ENCODE measurements around the gene KIF26A.

KIF26A gene

DNA sequence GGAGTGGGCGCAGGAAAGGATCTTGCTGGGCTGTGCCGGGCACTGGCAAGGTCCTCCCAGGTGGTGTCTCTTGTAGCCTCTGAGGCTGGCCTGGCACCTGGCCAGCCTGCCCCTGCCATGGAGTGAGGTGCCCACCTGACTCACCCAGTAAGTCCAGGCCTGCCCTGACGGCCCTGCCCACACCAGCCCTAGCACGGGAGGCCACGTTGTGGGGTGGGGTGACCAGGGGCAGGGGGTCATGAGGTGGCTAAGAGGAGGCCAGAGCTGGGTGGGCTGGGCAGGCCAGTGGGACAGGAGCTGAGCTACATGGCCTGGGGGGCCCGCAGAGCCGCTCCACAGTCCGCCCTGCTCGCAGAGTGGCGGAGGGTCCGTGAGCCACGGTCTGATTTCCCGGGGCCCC, 45.4 kb downstream of the KIF26A start:
- H3K79me2 ChIP-seq (ENCODE audit: low read length), result no peaks in the 10 kb centered on the region
- no peaks in the 10 kb centered on the region for H3K4me1 ChIP-seq (ENCODE audit: low read length)
- no peaks in the 10 kb centered on the region for H3K9me3 ChIP-seq (ENCODE audit: insufficient read depth, low read length)
- no peak overlapping the region for H3K27ac ChIP-seq (ENCODE audit: low read length)
- H3K4me3 ChIP-seq (ENCODE audit: low read length), result no peak overlapping the region
- no peak overlapping the region for H3K9ac ChIP-seq (ENCODE audit: low read length)
- no peak overlapping the region for H3K4me2 ChIP-seq (ENCODE audit: low read length)
- H2AFZ ChIP-seq (ENCODE audit: low read depth, low read length), result no peak overlapping the region
- no peaks in the 10 kb centered on the region for H4K20me1 ChIP-seq (ENCODE audit: insufficient read depth, low read length)
- no peaks in the 10 kb centered on the region for H3K36me3 ChIP-seq (replicated peaks; ENCODE audit: low read depth, low read length)
- no peaks in the 10 kb centered on the region for H3K27me3 ChIP-seq (ENCODE audit: low read depth, low read length)
- TF ChIP-seq, protein P1, sequence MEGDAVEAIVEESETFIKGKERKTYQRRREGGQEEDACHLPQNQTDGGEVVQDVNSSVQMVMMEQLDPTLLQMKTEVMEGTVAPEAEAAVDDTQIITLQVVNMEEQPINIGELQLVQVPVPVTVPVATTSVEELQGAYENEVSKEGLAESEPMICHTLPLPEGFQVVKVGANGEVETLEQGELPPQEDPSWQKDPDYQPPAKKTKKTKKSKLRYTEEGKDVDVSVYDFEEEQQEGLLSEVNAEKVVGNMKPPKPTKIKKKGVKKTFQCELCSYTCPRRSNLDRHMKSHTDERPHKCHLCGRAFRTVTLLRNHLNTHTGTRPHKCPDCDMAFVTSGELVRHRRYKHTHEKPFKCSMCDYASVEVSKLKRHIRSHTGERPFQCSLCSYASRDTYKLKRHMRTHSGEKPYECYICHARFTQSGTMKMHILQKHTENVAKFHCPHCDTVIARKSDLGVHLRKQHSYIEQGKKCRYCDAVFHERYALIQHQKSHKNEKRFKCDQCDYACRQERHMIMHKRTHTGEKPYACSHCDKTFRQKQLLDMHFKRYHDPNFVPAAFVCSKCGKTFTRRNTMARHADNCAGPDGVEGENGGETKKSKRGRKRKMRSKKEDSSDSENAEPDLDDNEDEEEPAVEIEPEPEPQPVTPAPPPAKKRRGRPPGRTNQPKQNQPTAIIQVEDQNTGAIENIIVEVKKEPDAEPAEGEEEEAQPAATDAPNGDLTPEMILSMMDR (IDR thresholded peaks at IDR 0.05; ENCODE audit: low read depth, low read length), result no peak
- TF ChIP-seq EZH2phosphoT487 (IDR thresholded peaks at IDR 0.05; ENCODE audit: low read depth), result no peak

DNA sequence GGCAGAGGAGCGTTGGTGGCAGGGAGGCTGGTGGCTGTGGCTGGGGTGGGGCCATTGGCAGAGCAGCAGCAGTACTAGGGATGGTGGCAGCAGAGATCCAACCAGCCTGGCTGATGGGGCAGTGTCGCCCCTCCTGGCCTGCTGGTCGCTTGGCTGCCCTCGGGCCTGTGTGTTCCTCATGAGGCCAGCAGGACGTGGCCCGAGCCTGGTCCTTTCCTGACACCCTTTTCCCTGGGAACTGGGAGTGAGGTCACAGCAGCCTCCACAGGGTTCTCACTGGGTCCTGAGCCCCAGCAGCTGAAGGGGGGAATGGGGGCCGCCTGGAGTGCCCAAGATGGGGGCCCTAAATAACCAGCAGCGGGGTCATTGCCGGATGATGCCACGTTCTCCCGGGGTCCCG, 46.1 kb downstream of the KIF26A start:
- Histone ChIP-seq H3K4me2 (ENCODE audit: low read length) (no peak overlapping the region), H3K79me2 (ENCODE audit: low read length) (no peaks in the 10 kb centered on the region), H3K27ac (ENCODE audit: low read length) (no peak overlapping the region), H3K4me1 (ENCODE audit: low read length) (no peaks in the 10 kb centered on the region), H3K9me3 (ENCODE audit: insufficient read depth, low read length) (no peaks in the 10 kb centered on the region), H4K20me1 (ENCODE audit: insufficient read depth, low read length) (no peaks in the 10 kb centered on the region), H3K9ac (ENCODE audit: low read length) (no peak overlapping the region), H3K36me3 (replicated peaks; ENCODE audit: low read depth, low read length) (no peaks in the 10 kb centered on the region), H3K4me3 (ENCODE audit: low read length) (no peak overlapping the region), H2AFZ (ENCODE audit: low read depth, low read length) (no peak overlapping the region), H3K27me3 (ENCODE audit: low read depth, low read length) (no peaks in the 10 kb centered on the region)
- TF ChIP-seq EZH2phosphoT487 (IDR thresholded peaks at IDR 0.05; ENCODE audit: low read depth), result no peak
- TF ChIP-seq, protein P1 (IDR thresholded peaks at IDR 0.05; ENCODE audit: low read depth, low read length), result no peak

GRCh38 chr14:104184911-104185499, 46.6 kb downstream of the KIF26A start:
- Histone ChIP-seq H3K79me2 (ENCODE audit: low read length) (no peaks in the 10 kb centered on the region), H3K27ac (ENCODE audit: low read length) (no peak overlapping the region), H3K9ac (ENCODE audit: low read length) (no peak overlapping the region), H4K20me1 (ENCODE audit: insufficient read depth, low read length) (no peaks in the 10 kb centered on the region), H3K4me3 (ENCODE audit: low read length) (no peak overlapping the region), H3K4me2 (ENCODE audit: low read length) (no peak overlapping the region), H3K4me1 (ENCODE audit: low read length) (no peaks in the 10 kb centered on the region), H2AFZ (ENCODE audit: low read depth, low read length) (no peak overlapping the region), H3K36me3 (replicated peaks; ENCODE audit: low read depth, low read length) (no peaks in the 10 kb centered on the region), H3K9me3 (ENCODE audit: insufficient read depth, low read length) (no peaks in the 10 kb centered on the region), H3K27me3 (ENCODE audit: low read depth, low read length) (no peaks in the 10 kb centered on the region)
- TF ChIP-seq, protein P1 (IDR thresholded peaks at IDR 0.05; ENCODE audit: low read depth, low read length), result no peak
- TF ChIP-seq EZH2phosphoT487 (IDR thresholded peaks at IDR 0.05; ENCODE audit: low read depth), result no peak

DNA sequence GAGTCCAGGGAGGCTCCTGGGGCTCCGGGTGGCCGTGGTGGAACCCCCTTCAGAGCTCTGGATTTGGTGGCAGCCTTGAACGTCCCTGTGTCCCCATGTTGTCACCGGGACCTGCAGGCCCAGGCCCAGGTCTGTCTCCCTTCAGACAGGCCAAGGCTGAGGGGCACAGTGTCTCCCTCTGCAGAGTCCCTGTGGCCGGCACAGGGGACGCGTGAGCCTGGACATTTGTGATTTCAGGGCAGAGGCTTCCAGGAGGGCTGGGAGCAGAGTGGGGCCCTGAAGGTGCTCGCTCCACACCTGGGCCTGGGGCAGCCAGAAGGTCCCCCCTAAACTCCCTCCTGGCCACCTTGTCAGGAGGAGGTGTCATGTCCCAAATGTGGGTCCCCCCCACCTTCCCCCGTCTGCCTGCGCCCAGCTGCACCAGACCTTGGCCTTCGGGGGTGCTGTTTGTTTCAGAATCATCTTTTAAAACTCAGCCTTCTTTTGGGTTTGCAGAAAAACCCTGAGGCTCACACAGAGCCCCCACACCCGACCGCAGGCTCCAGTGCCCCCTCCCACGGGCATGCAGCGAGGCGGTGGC, 47.6 kb downstream of the KIF26A start:
- TF ChIP-seq, protein P1 (IDR thresholded peaks at IDR 0.05; ENCODE audit: low read depth, low read length), result no peak
- TF ChIP-seq EZH2phosphoT487 (IDR thresholded peaks at IDR 0.05; ENCODE audit: low read depth), result no peak

More for the DNA sequence above, 47.6 kb downstream of the KIF26A start:
- Histone ChIP-seq H3K9me3 (ENCODE audit: insufficient read depth, low read length) (no peaks in the 10 kb centered on the region), H4K20me1 (ENCODE audit: insufficient read depth, low read length) (no peaks in the 10 kb centered on the region), H3K27me3 (ENCODE audit: low read depth, low read length) (no peaks in the 10 kb centered on the region), H2AFZ (ENCODE audit: low read depth, low read length) (no peak overlapping the region), H3K4me1 (ENCODE audit: low read length) (no peaks in the 10 kb centered on the region), H3K9ac (ENCODE audit: low read length) (no peak overlapping the region), H3K4me3 (ENCODE audit: low read length) (no peak overlapping the region), H3K27ac (ENCODE audit: low read length) (no peak overlapping the region), H3K4me2 (ENCODE audit: low read length) (no peak overlapping the region), H3K79me2 (ENCODE audit: low read length) (no peaks in the 10 kb centered on the region), H3K36me3 (replicated peaks; ENCODE audit: low read depth, low read length) (no peaks in the 10 kb centered on the region)

Data from OCI-LY3 (cell line).